ENCODE results near the gene GET3.

GRCh38 chr19:12772323-12772722 lies 35.0 kb downstream of the GET3 start:
- TF ChIP-seq CTCF (IDR thresholded peaks at IDR 0.05; ENCODE audit: borderline replicate concordance, extremely low read depth, low read length, poor library complexity, severe bottlenecking) (no peak), EZH2 (IDR thresholded peaks at IDR 0.05; ENCODE audit: borderline replicate concordance, low read depth, low read length, severe bottlenecking) (no peak)

All from DND-41 (cell line).